Nephron progenitor cell (in vitro differentiated cells): ENCODE results near the gene ELOVL3.

Experiments
- DNase-seq: peaks from one replicate; pipeline ENCODE4 v3.0.0; 2021
- H3K27ac Mint-ChIP-seq: 2 replicates; pipeline ENCODE4 v1.8.0; 2021; ENCODE audit warnings: mild to moderate bottlenecking, moderate library complexity, mixed read lengths
- H3K27me3 Mint-ChIP-seq: 2 replicates; pipeline ENCODE4 v1.8.0; 2021; ENCODE audit warnings: mild to moderate bottlenecking, low read depth, mixed read lengths; ENCODE audit not compliant: poor library complexity
- H3K36me3 Mint-ChIP-seq: 2 replicates; pipeline ENCODE4 v1.8.0; 2021; ENCODE audit warnings: low read depth, mixed read lengths
- H3K4me1 Mint-ChIP-seq: 2 replicates; pipeline ENCODE4 v1.8.0; 2021; ENCODE audit warnings: mixed read lengths
- H3K4me3 Mint-ChIP-seq: 2 replicates; pipeline ENCODE4 v1.8.0; 2021; ENCODE audit warnings: mild to moderate bottlenecking, moderate library complexity, mixed read lengths
- H3K9me3 Mint-ChIP-seq: 2 replicates; pipeline ENCODE4 v1.8.0; 2021; ENCODE audit warnings: mild to moderate bottlenecking, moderate library complexity, mixed read lengths
- CTCF ChIP-seq: fragments of 200-600 bp; sonication (generic); IDR thresholded peaks from 2 replicates; pipeline ENCODE4 v1.5.0; 2021; ENCODE audit warnings: antibody characterized with exemption

ELOVL3 gene

GRCh38 chr10:102191956-102192355, 34.1 kb upstream of the ELOVL3 start:
- H3K4me3 Mint-ChIP-seq: no peak overlapping the region
- H3K27me3 Mint-ChIP-seq: peaks cover 36% of the 10 kb centered on the region
- H3K27ac Mint-ChIP-seq: no peak overlapping the region
- peaks cover 54% of the 10 kb centered on the region for H3K9me3 Mint-ChIP-seq
- TF ChIP-seq CTCF: no peak
- DNase-seq: no peak
- no peaks in the 10 kb centered on the region for H3K4me1 Mint-ChIP-seq
- no peaks in the 10 kb centered on the region for H3K36me3 Mint-ChIP-seq

GRCh38 chr10:102195296-102195870, 30.7 kb upstream of the ELOVL3 start:
- H3K4me1 Mint-ChIP-seq: no peaks in the 10 kb centered on the region
- no peak for DNase-seq
- TF ChIP-seq CTCF: no peak

GRCh38 chr10:102196893-102197292, 29.2 kb upstream of the ELOVL3 start:
- no peak for TF ChIP-seq CTCF
- H3K27ac Mint-ChIP-seq: no peak overlapping the region
- no peaks in the 10 kb centered on the region for H3K36me3 Mint-ChIP-seq
- no peaks in the 10 kb centered on the region for H3K4me1 Mint-ChIP-seq
- H3K9me3 Mint-ChIP-seq: peaks cover 51% of the 10 kb centered on the region
- peaks cover 37% of the 10 kb centered on the region for H3K27me3 Mint-ChIP-seq
- DNase-seq: no peak
- H3K4me3 Mint-ChIP-seq: no peak overlapping the region

More at GRCh38 chr10:102195296-102195870, 30.7 kb upstream of the ELOVL3 start:
- Mint-ChIP-seq H3K27me3 (peaks cover 32% of the 10 kb centered on the region), H3K27ac (no peak overlapping the region), H3K4me3 (no peak overlapping the region), H3K36me3 (no peaks in the 10 kb centered on the region), H3K9me3 (peaks cover 55% of the 10 kb centered on the region)

- DNase-seq: no peak
- H3K4me3 Mint-ChIP-seq: no peak overlapping the region
- no peak for TF ChIP-seq CTCF
- no peaks in the 10 kb centered on the region for H3K4me1 Mint-ChIP-seq
- H3K9me3 Mint-ChIP-seq: peaks cover 51% of the 10 kb centered on the region
- no peak overlapping the region for H3K27ac Mint-ChIP-seq
- peaks cover 5% of the 10 kb centered on the region for H3K36me3 Mint-ChIP-seq
- peaks cover 48% of the 10 kb centered on the region for H3K27me3 Mint-ChIP-seq
These were observed 28.1 kb upstream of the ELOVL3 start for GRCh38 chr10:102198027-102198426.

- H3K4me1 Mint-ChIP-seq: no peaks in the 10 kb centered on the region
- H3K9me3 Mint-ChIP-seq: peaks cover 65% of the 10 kb centered on the region
These were observed 25.1 kb upstream of the ELOVL3 start for GRCh38 chr10:102200751-102201640.

More at GRCh38 chr10:102200751-102201640, 25.1 kb upstream of the ELOVL3 start:
- no peak for DNase-seq
- peaks cover 38% of the 10 kb centered on the region for H3K27me3 Mint-ChIP-seq
- peaks cover 5% of the 10 kb centered on the region for H3K36me3 Mint-ChIP-seq
- TF ChIP-seq CTCF: no peak
- no peak overlapping the region for H3K4me3 Mint-ChIP-seq
- no peak overlapping the region for H3K27ac Mint-ChIP-seq
